Measurements from ENCODE around the gene ATP6V0C.
A peak's percentile ranks its signal among the peaks of the same experiment; 100 is the strongest.
"Not testable (repeated sequence)": the region's sequence is repeated elsewhere in the genome, so short reads cannot be mapped to it uniquely, and the experiment has no call there.

Gene ATP6V0C

GRCh38 chr16:2560131-2560797 lies 46.5 kb downstream of the ATP6V0C start:
- DNase-seq, result not testable (repeated sequence)

- peak; percentile 52 for DNase-seq
Measured at GRCh38 chr16:2560798-2561133, 47.0 kb downstream of the ATP6V0C start.

- not testable (repeated sequence) for DNase-seq
Measured at GRCh38 chr16:2567506-2567905, 53.8 kb downstream of the ATP6V0C start.

- DNase-seq, result not testable (repeated sequence)
Measured at GRCh38 chr16:2568573-2568972, 54.8 kb downstream of the ATP6V0C start.
